ENCODE measurements around the gene GNB3.
"Not testable (repeated sequence)": the region's sequence is repeated elsewhere in the genome, so short reads cannot be mapped to it uniquely, and the experiment has no call there.

The GNB3 gene

GRCh38 chr12:6886206-6886999, 45.7 kb downstream of the GNB3 start:
- peak in 1 of 2 experiments; percentile 65 for DNase-seq

GRCh38 chr12:6887460-6887859, 46.7 kb downstream of the GNB3 start:
- no peak for DNase-seq

- no peak for DNase-seq
Measured at GRCh38 chr12:6888360-6888759, 47.6 kb downstream of the GNB3 start.

- DNase-seq: not testable (repeated sequence)
Measured at GRCh38 chr12:6888794-6889193, 48.1 kb downstream of the GNB3 start.

GRCh38 chr12:6889775-6890573, 49.2 kb downstream of the GNB3 start:
- not testable (repeated sequence) for DNase-seq

GRCh38 chr12:6890789-6891645, 50.3 kb downstream of the GNB3 start:
- DNase-seq: peak; percentile 82 to 93

GRCh38 chr12:6891646-6892001, 50.9 kb downstream of the GNB3 start:
- no peak for DNase-seq

GRCh38 chr12:6892683-6893082, 52.0 kb downstream of the GNB3 start:
- not testable (repeated sequence) for DNase-seq

- no peak for DNase-seq
Measured at GRCh38 chr12:6894321-6894720, 53.6 kb downstream of the GNB3 start.
